Brain microvascular endothelial cell (primary cell): ENCODE data around the gene PARPBP.

Experiments used
- DNase-seq: peaks from one replicate; pipeline ENCODE4 v3.0.0-alpha.2; 2020
- H3K27ac ChIP-seq: fragments of 250-450 bp; sonication (Bioruptor Pico); 2 replicates; pipeline ENCODE4 v1.5.1; 2020; ENCODE audit warnings: mild to moderate bottlenecking, moderate library complexity
- H3K27me3 ChIP-seq: fragments of 250-450 bp; sonication (Bioruptor Pico); replicated peaks from 2 replicates; pipeline ENCODE4 v1.5.1; 2020; ENCODE audit warnings: mild to moderate bottlenecking
- H3K36me3 ChIP-seq: fragments of 250-450 bp; sonication (Bioruptor Pico); replicated peaks from 2 replicates; pipeline ENCODE4 v1.5.1; 2020; ENCODE audit warnings: mild to moderate bottlenecking
- H3K4me3 ChIP-seq: 2 replicates; pipeline ENCODE4 v1.5.1; 2011; ENCODE audit warnings: low read depth, mild to moderate bottlenecking, control low read depth, low read length, moderate library complexity
- in situ Hi-C: cut with HindIII; loops from 2 replicates; pipeline ENCODE4 v1.10.0; 2017; ENCODE audit warnings: low sequenced_read_pairs, low pct_ligation_motif_present
- TF ChIP-seq, protein P1 (sequence below): IDR thresholded peaks from 2 replicates; pipeline ENCODE4 v1.5.1; 2011; ENCODE audit warnings: low read depth, mild to moderate bottlenecking, moderate library complexity, low read length, control low read depth, inconsistent platforms; ENCODE audit errors: missing control alignments

Gene PARPBP

DNA sequence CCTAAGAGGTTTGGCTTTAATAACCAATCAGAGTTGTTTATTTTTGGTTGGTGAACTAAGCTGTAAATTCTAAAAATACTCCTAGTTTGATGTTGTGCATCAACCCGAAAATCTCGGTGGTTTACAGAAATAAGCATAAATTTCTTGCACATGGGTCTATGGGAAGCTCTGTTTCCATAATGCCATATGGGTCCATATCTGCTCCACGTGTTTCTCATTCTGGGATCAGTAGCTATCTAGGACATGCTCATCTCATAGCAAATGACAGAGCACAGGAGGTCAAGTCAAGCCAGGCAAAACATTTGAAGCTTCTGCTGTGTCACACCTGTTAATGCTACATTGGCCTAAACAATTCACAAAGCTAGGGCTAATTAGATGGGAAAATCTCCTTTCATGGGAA lies 23.1 kb upstream of the PARPBP start:
- H3K36me3 ChIP-seq: peaks cover 3% of the 10 kb centered on the region
- H3K27ac ChIP-seq: no peak overlapping the region
- no peak overlapping the region for H3K4me3 ChIP-seq
- H3K27me3 ChIP-seq: no peaks in the 10 kb centered on the region
- no peak for DNase-seq
- in situ Hi-C loops: no loop called here
- TF ChIP-seq, protein P1, sequence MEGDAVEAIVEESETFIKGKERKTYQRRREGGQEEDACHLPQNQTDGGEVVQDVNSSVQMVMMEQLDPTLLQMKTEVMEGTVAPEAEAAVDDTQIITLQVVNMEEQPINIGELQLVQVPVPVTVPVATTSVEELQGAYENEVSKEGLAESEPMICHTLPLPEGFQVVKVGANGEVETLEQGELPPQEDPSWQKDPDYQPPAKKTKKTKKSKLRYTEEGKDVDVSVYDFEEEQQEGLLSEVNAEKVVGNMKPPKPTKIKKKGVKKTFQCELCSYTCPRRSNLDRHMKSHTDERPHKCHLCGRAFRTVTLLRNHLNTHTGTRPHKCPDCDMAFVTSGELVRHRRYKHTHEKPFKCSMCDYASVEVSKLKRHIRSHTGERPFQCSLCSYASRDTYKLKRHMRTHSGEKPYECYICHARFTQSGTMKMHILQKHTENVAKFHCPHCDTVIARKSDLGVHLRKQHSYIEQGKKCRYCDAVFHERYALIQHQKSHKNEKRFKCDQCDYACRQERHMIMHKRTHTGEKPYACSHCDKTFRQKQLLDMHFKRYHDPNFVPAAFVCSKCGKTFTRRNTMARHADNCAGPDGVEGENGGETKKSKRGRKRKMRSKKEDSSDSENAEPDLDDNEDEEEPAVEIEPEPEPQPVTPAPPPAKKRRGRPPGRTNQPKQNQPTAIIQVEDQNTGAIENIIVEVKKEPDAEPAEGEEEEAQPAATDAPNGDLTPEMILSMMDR: no peak

- no peaks in the 10 kb centered on the region for H3K27me3 ChIP-seq
- peaks cover 14% of the 10 kb centered on the region for H3K36me3 ChIP-seq
- H3K4me3 ChIP-seq: no peak overlapping the region
- TF ChIP-seq, protein P1: no peak
- H3K27ac ChIP-seq: no peak overlapping the region
- in situ Hi-C loops: no loop called here
- DNase-seq: no peak
Observed at GRCh38 chr12:102106905-102107304, 13.1 kb upstream of the PARPBP start.

DNA sequence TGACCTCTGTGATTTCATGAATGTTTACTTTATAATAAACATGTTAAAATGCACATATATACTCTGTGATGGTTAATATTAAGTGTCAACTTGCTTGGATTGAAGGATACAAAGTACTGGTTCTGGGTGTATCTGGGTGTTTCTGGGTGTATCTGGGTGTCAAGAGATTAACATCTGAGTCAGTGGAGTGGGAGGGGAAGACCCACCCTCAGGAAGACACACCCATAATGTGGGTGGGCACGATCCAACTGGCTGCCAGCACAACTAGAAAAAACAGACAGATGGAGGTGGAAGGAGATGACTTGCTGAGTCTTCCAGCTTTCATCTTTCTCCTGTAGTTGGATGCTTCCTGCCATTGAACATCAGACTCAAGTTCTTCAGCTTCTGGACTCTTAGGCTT lies 12.0 kb upstream of the PARPBP start:
- no peak for DNase-seq
- H3K36me3 ChIP-seq: peaks cover 14% of the 10 kb centered on the region
- H3K27me3 ChIP-seq: no peaks in the 10 kb centered on the region
- in situ Hi-C loops: no loop called here
- H3K27ac ChIP-seq: no peak overlapping the region
- no peak overlapping the region for H3K4me3 ChIP-seq
- TF ChIP-seq, protein P1: no peak

DNA sequence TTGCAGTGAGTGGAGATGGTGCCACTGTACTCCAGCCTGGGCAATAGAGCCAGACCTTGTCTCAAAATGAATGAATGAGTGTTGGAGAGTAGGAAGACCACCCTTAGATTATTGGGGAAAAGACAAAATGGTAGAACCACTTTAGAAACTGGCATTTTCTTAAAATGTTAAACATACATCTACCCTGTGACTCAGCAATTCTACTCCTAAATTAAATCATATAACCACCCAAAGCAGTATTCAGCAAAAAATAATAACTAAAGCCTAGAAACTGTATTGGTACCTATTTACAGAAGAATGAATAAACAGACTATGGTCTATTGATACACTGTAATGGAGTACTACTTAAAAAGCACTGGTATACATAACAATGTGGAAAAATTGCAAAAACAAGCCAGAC lies 9.2 kb upstream of the PARPBP start:
- H3K4me3 ChIP-seq: no peak overlapping the region
- peaks cover 14% of the 10 kb centered on the region for H3K36me3 ChIP-seq
- TF ChIP-seq, protein P1: no peak
- no peaks in the 10 kb centered on the region for H3K27me3 ChIP-seq
- no peak overlapping the region for H3K27ac ChIP-seq
- no peak for DNase-seq
- in situ Hi-C loops: no loop called here

GRCh38 chr12:102114212-102114611 lies 5.8 kb upstream of the PARPBP start:
- Histone ChIP-seq H3K4me3 (no peak overlapping the region), H3K27ac (no peak overlapping the region), H3K27me3 (no peaks in the 10 kb centered on the region), H3K36me3 (no peaks in the 10 kb centered on the region)
- DNase-seq: no peak
- TF ChIP-seq, protein P1: no peak
- in situ Hi-C loops: no loop called here

DNA sequence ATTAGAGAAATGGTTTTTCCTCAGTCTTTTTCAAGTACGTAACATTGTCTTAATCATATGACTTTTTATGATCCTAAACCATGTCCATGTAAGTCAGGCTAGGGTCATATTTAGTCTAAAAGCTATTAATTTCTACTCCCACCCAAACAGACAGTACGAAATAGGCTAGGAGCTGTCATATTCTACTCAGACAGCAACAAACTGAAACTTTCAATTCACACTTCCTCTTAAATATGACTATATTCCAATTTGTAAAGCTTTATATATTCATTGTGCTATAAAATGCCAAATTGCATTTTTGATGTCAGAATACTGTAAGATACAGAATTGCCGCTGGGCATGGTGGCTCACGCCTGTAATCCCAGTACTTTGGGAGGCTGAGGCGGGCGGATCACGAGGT lies 3.6 kb upstream of the PARPBP start:
- in situ Hi-C loops: no loop called here
- Histone ChIP-seq H3K27ac (no peak overlapping the region), H3K36me3 (no peaks in the 10 kb centered on the region), H3K27me3 (no peaks in the 10 kb centered on the region), H3K4me3 (no peak overlapping the region)
- DNase-seq: no peak
- TF ChIP-seq, protein P1: no peak
